NK-92 (cell line): ENCODE data around the gene CYP2E1.
"Not testable (repeated sequence)": the region's sequence is repeated elsewhere in the genome, so short reads cannot be mapped to it uniquely, and the experiment has no call there.

Experiments used
- DNase-seq: peaks from one replicate; lab custom pipeline; 2025; ENCODE audit not compliant: unreplicated experiment; lab: John Stamatoyannopoulos, UW

The CYP2E1 gene

DNA sequence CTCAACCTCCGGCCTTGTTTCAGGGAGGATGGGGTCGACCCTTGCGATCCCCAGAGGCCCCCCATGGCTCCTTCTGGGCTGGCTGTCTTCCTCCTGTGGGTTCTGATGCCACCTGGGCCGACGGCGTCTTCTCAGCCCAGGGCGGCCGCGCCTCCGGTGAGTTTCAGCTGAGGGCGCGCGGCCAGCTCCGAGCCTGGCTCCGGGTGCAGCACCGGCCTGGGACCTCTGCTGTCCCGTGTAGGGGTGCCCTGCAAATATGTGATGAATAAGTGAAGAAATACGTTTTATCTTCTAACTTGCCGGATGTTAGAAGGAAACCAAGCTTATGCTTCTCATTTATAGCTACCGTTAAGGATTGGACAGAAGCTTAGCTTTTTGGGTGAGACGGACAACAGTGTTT is 42.6 kb downstream of the CYP2E1 start:
- not testable (repeated sequence) for DNase-seq

DNA sequence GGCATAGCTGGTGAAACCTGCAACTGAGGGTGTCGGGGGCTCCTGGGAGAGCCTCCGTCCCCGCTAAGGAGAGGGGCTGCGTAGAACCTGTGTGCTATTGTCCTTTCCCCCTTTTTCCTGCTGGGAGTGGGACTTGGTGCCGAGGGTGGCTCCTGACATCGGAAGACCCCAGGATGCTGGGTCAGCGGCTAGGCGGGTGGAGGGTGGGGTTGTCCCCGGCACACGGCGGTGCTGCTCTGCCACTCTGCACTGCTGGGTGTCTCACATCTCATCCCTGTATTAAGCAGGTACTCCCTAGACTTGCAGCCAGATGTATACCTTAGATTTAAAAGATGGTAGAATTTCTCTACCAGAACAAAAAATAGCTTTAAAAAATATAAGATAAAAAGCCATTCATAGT is 44.9 kb downstream of the CYP2E1 start:
- DNase-seq = not testable (repeated sequence)

DNA sequence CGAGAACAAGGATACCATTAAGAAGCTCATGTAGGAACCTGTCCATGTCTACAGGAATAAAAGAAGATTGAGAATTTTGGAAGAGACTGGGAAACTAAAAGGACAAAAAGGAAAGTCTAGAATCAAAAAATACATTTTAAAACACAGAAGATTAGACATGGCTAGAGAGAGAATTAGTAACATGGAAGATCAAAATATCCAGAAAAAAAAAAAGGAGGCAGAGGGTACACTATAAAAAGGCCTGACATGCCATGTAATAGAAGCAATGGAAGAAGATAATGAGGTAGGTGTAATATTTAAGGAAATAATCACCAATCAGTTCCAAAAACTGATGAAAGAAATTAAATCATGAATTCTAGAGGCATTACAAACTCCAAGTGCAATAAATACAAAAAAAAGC is 46.3 kb downstream of the CYP2E1 start:
- DNase-seq = not testable (repeated sequence)

GRCh38 chr10:133577037-133577436 is 49.9 kb downstream of the CYP2E1 start:
- not testable (repeated sequence) for DNase-seq
